DMS53 (cell line): ENCODE data around the gene SNAP47.
A peak's percentile ranks its signal among the peaks of the same experiment; 100 is the strongest.
"Not testable (repeated sequence)": the region's sequence is repeated elsewhere in the genome, so short reads cannot be mapped to it uniquely, and the experiment has no call there.

Source experiments
- DNase-seq: peaks from one replicate; lab custom pipeline; 2025; lab: John Stamatoyannopoulos, UW

Gene SNAP47, protein sequence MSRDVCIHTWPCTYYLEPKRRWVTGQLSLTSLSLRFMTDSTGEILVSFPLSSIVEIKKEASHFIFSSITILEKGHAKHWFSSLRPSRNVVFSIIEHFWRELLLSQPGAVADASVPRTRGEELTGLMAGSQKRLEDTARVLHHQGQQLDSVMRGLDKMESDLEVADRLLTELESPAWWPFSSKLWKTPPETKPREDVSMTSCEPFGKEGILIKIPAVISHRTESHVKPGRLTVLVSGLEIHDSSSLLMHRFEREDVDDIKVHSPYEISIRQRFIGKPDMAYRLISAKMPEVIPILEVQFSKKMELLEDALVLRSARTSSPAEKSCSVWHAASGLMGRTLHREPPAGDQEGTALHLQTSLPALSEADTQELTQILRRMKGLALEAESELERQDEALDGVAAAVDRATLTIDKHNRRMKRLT

DNA sequence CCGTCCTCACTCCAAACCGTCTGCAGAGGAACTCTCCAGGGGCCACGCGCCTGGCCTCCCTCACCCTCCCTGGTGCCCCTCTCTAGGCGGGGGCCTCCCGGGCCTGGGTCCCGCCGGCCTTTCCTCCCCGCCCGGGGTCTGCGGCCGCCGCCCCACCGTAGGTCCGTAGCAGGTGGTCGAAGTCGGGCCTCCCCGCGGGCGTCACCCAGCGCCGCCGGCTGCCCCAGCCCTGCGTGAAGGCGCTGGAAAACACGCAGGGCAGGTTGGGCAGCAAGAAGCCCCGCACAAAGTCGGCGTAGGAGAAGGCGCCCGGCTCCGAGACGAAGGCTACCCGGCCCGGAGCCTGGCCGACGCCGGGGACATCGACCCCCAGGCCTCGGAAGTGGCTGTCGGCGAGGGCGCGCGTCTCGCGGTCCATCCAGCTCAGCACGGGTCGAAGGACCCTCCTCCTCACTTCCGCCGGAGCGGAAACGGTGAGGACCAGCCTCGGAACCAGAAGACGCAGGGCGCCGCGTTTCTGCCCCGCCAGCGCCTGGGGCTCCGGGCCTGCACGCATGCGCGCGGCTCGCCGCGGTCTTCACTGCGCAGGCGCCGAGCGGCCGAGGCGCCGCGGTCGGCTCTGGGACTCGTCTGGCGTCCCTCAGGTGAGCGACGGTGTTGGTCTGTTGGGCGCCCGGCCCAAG, at the start of gene SNAP47, which contains the start of gene JMJD4:
Gene SNAP47 (plus strand): TSS at position 580 of the 683 bp plus-strand sequence. CDS start 12,302 bp downstream, outside the sequence.
Gene JMJD4 (minus strand): TSS at position 447 of the 683 bp plus-strand sequence. CDS start 29 bp downstream, at position 418.
- DNase-seq: peak; percentile 96

GRCh38 chr1:227685807-227686206, 49.4 kb upstream of the SNAP47 start:
- DNase-seq: no peak

GRCh38 chr1:227697321-227697864, 37.8 kb upstream of the SNAP47 start:
- DNase-seq: no peak

DNA sequence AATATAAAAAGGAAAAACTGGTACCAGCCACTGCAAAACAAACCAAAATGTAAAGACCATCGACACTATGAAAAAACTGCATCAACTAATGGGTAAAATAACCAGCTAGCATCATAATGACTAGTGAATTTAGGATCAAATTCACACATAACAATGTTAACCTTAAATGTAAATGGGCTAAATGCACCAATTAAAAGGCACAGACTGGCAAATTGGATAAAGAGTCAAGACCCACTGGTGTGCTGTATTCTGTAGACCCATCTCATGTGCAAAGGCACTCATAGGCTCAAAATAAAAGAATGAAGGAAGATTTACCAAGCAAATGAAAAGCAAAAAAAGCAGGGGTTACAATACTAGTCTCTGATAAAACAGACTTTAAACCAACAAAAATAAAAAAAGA, 33.6 kb upstream of the SNAP47 start:
- not testable (repeated sequence) for DNase-seq

DNA sequence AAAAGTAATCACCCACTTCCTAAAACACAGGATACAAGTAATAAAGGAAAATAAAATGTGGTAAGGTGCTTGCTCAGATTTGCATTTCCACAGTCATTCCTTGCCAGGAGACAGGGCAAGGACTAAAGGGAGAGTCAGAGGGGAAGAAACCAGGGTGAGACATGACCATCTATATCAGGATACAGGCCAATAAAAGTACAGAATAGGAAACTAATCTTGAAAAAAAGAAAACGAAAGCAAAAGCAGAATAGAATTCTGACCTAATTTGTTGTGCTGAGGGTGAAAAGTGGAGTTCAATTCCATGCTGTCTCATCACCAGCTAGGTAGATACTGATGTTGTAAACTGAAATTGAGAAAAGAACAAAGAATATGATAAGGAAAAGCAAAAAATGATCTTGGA, 27.4 kb upstream of the SNAP47 start:
- DNase-seq: no peak

DNA sequence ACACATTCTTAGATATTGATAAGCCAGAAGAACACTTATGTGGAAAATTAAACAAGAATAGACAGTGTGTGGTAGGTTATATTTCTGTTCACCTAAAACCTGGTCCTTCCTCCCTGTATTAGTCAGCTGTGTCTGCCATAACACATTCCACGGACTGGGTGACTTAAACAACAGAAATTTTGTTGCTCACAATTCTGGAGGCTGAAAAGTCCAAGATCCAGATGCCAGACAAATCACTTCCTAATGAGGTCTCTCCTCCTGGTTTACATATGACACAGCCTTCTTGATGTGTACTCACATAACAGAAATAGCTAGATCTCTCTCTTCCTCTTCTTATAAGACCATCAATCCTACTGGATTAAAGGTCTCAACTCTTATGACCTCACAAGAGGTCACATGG, 25.8 kb upstream of the SNAP47 start:
- no peak for DNase-seq

DNA sequence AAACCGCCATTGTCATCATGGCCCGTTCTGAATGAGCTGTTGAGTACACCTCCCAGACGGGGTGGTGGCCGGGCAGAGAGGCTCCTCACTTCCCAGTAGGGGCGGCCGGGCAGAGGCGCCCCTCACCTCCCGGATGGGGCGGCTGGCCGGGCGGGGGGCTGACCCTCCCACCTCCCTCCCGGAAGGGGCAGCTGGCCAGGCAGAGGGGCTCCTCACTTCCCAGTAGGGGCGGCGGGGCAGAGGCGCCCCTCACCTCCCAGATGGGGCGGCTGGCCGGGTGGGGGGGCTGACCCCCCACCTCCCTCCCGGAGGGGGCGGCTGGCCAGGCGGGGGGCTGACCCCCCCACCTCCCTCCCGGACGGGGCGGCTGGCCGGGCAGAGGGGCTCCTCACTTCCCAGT, 24.8 kb upstream of the SNAP47 start:
- not testable (repeated sequence) for DNase-seq

GRCh38 chr1:227712648-227713047, 22.6 kb upstream of the SNAP47 start:
- no peak for DNase-seq

- no peak for DNase-seq
Measured at GRCh38 chr1:227718932-227719331, 16.3 kb upstream of the SNAP47 start.

DNA sequence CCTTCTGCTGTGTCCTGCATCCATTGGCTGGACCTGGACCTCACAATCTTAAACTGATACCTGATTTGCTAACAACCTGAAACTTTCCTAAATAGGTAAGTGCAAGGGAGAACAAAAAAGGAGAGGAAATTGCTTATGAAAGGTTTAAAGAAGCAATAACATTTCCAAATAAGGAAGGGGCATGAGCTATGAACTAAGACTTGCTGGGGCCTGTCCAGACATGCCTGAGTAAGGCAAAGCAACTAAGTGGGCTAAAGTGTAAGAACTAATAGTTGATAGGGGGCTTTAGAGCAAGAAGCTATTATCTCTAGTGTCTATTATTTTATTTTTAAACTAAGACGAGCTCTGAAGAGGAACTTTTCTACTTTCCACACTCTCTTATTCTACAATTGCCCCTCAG, 11.8 kb upstream of the SNAP47 start:
- no peak for DNase-seq

GRCh38 chr1:227725046-227725445, 10.2 kb upstream of the SNAP47 start:
- no peak for DNase-seq

- DNase-seq: no peak
Measured at GRCh38 chr1:227726318-227726717, 8.9 kb upstream of the SNAP47 start.

DNA sequence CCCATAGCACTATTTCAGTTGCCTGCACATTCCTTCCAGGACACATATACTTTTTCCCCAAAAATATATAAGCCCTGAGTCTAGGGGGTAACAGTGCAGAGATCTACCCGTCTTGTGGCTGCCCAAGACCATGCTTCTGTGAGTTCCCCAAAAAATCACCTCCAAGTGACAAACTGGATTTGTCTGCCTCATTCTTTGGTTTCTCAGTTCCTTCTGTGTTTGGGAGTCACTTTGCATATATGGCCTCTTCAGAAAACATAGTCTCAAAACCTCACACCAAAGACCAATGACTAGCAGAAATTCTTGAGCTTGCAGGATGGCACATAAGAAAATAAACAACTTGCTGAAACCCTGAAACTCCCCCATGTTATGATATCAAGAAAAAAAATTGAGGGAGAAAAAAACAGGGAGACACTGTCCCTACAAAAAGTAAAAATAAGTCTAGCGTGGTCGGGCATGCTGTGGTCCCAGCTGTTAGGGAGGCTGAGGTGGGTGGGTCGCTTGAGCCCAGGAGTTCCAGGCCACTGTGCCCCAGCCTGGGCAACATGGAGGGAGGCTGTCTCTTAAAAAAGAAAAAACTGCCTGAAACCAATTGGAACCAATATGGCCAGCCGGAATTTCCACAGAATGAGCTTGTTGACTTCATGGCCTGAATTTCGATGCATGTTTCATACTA, 8.2 kb upstream of the SNAP47 start:
- DNase-seq: no peak

DNA sequence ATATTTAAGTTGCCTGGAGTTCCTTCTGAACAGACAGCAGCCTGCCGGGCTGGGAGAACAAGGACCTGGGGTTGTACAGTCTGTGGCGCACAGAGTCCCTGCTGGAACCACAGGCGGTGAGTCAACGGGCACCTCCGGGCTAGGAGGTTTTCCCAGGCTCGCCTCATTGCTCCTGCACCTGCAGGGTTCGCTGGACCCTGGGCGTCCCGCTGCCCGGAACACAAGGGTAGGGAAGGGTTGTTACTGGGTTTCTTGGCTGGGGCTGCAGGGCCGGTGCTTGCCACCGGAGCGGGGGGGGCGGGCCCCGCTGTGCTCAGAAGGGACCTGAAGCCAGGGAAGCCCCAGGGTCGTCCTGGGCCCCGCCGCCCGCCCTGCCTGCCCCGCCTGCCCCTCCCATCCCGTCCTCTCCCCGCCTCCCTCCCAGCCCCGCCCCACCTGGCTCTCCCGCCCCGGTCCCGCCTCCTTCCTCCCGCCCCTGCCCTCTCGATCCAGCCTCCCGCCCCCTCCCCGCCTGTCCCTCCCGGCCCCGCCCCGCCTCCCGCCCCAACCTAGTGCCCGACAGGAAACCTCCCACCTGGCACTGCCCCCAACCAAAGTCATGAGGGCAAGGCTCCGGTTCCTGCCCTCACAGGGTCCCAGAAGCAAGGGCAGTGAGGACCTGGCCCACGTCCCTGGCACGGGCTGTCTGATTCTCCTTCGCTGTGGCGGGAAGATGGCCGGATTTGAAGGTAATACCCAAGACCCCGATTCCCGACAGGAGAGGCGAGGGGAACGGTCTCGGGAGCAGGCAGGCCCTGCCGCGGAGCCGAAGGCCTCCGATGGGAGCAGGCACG, 7.0 kb upstream of the SNAP47 start:
- DNase-seq: peak; percentile 95

DNA sequence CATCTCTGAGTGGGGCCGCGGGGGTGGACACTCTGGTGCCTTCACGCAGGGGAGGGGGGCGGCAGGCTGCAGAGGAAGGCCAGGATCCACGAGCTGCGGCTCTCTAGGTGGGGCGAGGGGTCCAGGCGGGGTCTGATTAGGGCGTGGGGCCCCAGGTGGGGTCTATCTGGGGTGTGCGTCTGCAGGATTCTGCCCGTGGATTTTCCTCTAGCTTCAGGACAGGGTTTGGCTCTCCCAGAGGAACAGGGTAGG, 6.4 kb upstream of the SNAP47 start:
- DNase-seq: peak; percentile 41

DNA sequence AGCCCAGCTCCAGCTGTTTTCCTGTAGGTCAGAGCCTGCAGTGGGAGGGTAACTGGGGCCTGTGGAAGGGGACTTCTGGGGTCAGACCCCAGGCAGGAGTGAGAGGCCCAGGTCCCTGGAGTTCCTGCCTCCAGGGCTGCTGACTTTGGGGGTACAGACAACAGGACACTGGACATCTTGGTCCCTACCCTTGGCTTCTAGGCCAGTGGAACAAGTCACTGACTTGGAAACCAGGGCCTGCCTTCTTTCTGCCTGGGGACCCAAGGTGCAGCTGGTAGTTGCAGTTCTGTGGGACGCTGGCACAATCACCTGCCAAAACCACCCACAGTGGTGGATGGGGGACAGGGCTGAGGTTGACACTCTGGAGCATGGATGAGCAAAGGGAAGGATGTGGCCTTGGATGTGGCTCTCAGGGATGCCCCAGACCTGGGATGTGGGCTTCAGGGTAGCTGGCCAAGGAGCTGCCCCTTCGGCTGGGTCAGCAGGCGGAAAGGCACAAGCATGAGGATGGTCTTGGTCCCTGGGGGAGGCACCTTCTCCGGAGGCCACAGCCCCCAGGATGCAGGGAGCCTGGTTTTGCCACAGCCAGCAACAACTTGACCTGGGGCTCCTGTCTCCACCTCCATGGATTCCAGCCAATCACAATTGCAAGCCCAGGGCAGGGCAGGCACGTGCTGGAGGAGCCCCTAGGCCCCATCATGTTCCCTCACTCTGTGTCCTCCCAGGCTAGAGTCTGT, 5.9 kb upstream of the SNAP47 start:
- DNase-seq: peak; percentile 40

DNA sequence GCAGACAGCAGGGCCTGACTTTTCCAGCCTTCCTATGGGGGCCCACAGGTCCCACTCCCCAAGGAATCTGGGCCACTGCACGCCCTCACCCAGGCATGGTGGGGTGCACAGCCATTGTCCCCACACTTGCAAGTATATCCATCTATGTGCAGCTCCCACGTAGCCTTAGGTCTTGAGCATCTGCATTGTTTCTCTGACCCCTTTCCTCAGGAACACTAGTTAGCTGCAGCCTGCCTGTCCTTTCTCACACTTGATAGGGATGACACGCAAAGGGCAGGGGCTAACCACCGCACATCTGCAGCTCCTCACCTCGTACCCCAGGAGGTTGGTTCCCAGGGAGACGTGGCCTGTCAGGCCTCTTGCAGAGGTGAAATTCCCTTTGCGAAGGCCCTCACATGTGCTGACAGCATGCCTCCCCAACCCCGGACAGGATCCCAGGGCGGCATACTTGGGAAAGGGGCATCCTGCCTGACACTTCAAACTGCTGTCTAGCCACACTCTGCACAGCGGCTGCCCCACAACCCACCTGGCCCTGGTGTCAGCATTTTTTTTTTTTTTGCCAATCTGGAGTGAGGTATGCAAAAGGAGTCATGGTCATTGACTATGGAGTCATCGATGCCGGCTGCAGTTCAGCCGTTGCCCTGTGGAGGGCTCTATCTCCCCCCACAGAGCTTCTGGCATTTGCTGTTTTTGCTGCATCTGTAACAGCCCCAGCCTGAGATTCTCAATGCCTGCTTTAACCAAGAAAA, 5.2 kb upstream of the SNAP47 start:
- peak; percentile 78 for DNase-seq

DNA sequence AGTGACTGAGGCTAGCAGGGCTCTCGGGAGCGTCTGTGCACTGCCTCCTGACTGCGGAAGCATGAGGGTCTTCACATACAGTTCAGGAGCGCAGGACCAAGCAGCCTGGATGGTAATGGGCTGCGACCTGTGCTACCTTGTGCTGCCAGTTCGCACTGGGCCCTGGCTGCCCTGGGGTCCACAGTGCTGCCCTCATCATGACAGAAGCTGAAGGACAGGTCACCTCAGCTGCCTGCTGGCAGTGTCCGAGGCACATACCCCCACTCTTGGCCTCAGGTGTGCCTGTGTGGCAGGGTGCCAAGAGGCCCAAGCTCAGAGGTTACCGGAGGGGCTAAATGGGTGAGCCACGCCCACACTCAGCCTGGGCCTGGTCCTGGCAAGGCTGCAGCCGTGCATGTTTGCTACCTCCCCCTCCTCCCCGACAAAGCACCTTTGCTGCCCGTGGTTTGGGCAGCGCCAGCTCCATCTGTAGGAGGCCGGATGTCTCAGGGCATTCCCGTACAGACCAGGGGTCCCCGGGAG, 4.5 kb upstream of the SNAP47 start:
- DNase-seq: peak; percentile 46

- no peak for DNase-seq
Measured at GRCh38 chr1:227731241-227731677, 4.0 kb upstream of the SNAP47 start.
